HG03571 (cell line): ENCODE measurements around the gene TNK2.
"Not testable (repeated sequence)": the region's sequence is repeated elsewhere in the genome, so short reads cannot be mapped to it uniquely, and the experiment has no call there.

Experiments
- ATAC-seq: cut with Tn5 transposase; IDR thresholded peaks from one replicate; pipeline ENCODE4 v1.9.1; 2021; ENCODE audit not compliant: unreplicated experiment

The TNK2 gene

GRCh38 chr3:195872097-195872496 is 36.3 kb downstream of the TNK2 start:
- ATAC-seq: no peak

- ATAC-seq: not testable (repeated sequence)
Measured at GRCh38 chr3:195871686-195872085, 36.7 kb downstream of the TNK2 start.

- no peak for ATAC-seq
Measured at GRCh38 chr3:195870937-195871336, 37.4 kb downstream of the TNK2 start.

DNA sequence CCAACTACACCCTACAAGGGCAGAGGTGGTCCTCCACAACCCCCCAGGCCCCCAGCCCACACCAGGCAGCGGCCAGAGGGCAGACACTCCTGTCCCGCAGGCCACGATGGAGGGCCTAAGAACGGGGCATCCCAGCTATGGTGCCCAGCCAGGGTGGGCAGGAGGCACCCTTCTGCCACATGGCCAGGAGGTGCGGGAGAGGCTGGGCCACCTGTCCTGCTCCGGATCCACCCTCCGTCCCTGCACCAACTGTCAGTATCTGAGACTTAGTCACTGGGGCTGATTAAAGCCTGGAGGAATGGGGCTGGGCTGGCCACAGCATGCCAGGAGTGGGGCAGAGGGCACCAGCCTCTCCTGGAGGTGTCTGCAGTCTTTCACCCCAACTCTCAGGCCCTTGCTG is 37.9 kb downstream of the TNK2 start:
- ATAC-seq: no peak

- no peak for ATAC-seq
Measured at GRCh38 chr3:195869413-195870001, 38.8 kb downstream of the TNK2 start.

DNA sequence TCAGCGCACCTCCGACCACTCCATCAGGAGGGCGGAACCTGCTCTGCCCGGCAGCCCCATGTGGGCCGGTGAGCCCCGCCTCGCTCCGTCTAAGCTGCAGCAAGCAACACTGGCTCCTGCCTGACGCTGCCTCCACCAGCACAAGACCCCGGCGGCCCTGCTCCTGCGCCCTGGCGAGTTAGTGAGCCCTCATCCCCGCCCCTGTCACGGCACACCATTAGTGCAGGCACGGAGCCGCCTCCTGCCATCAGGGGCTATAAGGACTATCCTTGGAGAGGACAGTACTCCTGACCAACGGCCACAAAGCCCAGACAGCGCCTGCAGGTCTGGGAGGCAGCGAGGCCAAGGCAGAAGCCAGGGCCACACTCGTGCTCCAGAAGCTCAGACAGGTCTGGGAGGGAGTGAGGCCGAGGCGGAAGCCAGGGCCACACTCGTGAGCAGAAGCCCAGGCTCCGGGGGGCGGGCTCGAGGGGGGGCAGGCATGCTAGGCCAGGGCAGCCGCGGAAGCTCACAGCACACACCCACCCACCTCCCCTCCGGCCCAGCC is 39.4 kb downstream of the TNK2 start:
- ATAC-seq: no peak

DNA sequence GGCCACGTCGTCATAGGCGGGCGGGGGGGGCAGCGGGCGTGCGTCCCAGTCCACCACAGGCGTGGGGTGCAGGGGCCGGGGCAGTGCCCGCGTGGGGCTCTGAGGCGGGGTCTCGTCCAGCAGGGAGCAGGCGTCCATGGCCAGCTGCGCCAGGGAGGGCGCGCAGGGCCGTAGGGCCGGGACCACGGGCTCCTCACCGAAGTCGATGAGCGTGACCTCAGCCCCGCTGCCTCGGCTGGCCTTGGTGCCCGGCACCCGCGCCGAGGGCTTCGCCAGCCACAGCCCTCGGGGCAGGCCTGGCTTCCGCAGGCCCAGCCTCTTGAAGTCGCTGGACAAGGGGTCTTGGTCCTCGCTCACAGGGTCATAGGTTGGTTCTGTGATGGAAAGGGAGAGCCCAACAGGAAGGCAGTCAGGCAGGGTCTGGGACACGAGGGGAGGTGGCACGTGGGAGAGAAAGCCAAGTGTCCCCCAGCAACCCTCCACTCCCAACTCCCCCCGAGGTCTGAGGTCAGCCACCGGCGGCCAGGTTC is 40.0 kb downstream of the TNK2 start:
- no peak for ATAC-seq

DNA sequence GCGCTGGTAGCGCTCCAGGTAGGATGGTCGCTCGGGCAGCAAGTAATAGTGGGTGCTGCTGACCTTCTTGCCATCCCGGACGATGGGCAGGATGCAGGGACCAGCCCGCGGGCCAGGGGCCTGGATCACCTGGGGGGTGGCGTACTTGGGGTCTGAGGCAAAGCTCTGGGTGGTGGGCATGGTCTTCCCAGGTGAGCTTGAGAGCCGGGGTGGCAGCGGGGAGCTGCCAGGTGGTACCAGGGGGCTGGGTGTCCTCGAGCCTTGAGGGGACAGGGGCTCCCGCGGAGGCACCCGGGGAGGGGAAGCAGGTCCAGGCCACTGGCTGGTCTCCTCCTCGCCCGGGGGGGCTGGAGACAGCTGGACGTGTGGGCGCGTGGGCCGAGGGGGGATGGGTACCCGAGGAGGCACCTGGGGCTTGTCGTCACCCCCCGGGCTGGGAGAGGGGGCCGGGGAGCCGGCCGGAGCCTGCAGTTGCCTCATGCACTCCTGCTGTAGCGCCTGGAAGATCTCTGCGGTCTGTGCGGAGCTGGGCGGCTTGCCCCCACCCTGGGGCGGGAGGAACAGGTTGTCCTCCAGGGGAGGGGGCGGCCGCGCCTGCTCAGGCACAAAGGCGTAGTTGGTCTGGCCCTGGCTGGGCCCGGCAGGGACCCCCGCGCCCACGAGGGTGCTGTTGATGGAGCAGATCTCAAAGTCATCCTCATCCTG is 40.6 kb downstream of the TNK2 start:
- no peak for ATAC-seq

DNA sequence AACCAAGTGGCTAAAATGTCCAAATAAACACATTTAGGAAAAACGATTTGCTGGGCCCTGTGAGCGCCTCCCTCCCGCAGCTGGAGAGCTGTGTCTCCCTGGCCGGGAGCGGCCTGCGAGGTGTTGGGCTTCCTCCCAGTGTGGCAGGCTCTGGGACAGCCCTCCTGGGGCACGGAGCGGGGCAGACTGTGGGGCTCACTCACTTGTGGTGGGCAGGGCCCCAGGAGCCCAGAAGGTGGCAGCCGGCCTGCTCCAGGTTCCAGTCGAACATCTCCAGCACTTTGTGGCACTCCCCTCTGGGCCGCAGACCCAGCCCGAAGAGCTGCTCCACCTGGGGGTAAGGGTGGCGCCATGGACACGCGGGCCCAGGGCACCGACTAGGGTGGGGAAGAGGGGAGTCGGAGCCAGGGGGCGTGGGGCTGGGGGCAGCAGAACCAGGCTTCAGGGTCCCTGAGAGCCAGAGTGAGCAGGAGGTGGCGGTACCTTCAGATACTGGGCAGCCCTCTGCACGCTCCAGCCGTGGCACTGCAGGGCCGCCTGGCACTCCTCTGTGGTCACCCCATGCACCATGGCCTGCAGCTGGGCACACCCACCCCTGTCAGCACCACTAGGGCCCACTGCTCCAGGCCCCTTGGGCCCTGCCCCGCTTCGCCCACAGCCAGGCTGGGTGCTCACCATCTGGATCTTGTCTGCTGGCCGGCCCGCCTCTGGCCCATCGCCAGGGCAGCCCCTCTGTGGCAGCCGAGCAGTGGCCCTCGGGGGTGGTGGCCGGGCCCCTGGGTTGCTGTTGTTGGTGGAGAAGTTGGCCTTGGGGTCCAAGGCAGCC is 41.5 kb downstream of the TNK2 start:
- ATAC-seq: no peak

GRCh38 chr3:195865752-195866151 is 42.6 kb downstream of the TNK2 start:
- ATAC-seq: no peak

GRCh38 chr3:195863121-195864061 is 45.0 kb downstream of the TNK2 start:
- ATAC-seq: no peak

- not testable (repeated sequence) for ATAC-seq
Measured at GRCh38 chr3:195862318-195862717, 46.0 kb downstream of the TNK2 start.

DNA sequence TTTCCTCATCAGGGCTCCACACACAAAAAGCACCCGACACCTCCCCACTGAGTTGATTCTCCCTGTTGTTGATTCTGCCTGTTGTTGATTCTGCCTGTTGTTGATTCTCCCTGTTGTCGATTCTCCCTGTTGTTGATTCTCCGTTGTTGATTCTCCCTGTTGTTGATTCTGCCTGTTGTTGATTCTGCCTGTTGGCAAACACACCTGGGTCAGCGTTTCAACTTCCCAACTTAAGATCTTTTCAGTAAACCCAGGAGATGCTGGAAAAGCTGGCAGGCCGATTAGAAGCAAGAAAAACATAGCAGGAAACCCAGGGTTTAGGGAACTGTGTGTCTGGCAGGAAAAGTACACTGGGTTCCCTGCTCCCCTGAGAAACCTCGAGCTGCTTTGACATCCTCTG is 47.9 kb downstream of the TNK2 start:
- no peak for ATAC-seq

DNA sequence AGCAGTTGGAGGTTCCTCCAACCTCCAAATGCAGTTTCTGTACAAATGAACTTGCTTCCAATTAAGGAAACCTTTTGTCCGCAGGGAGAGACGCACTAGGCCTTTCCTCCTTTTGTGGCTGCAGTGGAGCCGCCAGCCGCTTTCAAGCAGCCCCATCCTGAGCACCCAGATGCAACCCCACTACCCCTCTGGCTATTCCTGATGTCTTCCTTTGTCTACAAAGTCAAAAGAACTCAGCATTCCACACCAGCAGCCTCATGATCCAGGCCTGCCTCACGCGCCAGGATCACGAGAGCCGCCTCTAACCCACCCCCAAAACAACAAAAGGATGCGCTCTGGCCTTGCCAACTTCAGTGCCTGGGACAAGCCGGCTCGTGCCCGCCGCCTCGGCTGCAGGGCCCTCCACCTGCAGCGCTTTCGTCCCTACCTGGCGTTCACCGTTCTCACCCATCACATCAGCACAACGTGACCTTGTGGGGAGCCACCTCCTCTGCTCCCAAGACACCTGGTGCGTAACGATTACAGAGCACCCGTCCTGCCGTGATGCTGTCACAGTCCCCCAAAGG is 48.4 kb downstream of the TNK2 start:
- ATAC-seq: no peak

- no peak for ATAC-seq
Measured at GRCh38 chr3:195859061-195859845, 49.1 kb downstream of the TNK2 start.

DNA sequence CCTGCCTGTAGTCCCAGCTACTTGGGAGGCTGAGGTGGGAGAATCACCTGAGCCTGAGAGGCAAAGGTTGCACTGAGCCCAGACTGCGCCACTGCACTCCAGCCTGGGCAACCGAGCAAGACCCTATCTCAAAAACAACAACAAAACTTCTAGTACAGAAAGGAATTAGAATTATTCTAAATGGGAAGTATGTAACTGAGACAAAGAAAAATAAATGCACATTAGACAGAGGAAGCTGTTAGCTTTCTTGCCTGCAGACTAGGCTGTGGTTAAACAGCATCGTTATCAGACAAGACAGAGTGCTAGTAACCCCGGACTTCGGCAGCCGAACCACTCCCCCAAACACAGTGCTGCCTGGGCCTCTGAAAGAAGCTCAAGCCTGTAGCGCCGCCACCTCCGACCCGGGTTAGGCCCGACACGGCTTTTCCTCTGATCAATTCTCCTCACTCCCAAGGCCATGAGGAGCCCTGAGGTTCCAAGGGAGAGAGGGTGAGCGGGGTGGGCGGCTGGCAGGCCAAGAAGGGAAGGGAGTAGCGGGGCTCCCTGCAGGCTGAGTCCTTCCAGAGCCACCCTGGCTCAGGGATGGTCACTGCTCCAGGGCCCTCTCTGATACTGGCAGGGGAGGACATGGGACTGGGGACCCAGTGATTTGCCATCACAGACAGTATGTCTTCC is 51.8 kb downstream of the TNK2 start:
- ATAC-seq: no peak

DNA sequence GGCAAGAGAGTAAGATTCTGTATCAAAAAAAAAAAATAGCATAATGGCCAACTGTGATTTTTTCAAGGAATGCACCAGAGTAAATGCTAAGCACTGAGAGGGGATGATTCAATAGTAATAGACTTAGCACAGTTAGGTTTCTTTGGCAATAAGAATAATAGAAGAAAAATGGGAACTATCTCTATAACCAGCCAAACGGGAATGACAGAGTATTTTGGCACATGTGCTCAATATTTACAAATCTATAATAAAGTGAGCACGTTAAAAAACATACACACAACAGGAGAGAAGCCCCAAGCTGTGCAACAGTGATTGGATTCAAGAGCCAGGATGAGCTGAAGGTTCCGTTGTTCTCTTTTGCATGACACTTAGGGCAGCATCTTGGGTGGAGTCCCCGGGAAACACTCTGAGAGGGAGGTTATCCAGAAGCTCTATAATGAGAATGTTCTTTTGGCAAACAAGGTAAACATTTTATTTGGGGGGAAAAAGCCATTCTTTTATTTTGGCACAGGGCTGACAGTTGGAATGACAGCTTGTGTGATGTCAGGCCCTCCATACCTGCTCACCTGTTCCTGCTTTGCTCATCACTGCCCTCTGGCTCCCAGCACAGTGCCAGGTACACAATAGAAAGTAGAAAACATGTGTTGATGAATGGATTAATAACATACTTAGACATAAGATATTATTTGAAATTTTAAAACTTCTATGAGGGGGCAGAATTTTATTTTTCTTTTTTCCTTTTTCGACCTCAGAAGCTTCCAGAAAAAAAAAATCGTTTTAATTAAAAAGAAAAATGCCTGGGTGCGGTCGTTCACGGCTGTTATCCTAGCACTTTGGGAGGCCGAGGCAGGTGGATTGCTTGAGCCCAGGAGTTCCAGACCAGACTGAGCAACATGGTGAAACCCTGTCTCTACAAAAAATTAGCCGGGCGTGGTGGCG is 52.6 kb downstream of the TNK2 start:
- ATAC-seq: no peak
